ENCODE data around the gene CELF2. TPM values are rescaled to one million over a fixed set of nuclear protein-coding genes. Genes with fewer than 3 reads are reported as not detected.

CELF2 gene
- total RNA-seq, 1 donor from 2014 or later, result 14.4 TPM

- Mint-ChIP-seq H3K27ac (no peak overlapping the region), H3K4me3 (no peak overlapping the region), H3K36me3 (no peaks in the 10 kb centered on the region), H3K27me3 (peaks cover 34% of the 10 kb centered on the region), H3K9me3 (no peaks in the 10 kb centered on the region), H3K4me1 (ENCODE audit: unreplicated experiment) (peaks cover 4% of the 10 kb centered on the region)
- TF ChIP-seq CTCF (conservative IDR thresholded peaks at IDR 0.05), result no peak
- no peak for DNase-seq (ENCODE audit: extremely low spot score, unreplicated experiment)
Measured at GRCh38 chr10:11081408-11081807, 63.7 kb downstream of the CELF2 start.

GRCh38 chr10:11082526-11082925, 64.9 kb downstream of the CELF2 start:
- H3K27me3 Mint-ChIP-seq, result peaks cover 28% of the 10 kb centered on the region
- no peaks in the 10 kb centered on the region for H3K36me3 Mint-ChIP-seq
- TF ChIP-seq CTCF (conservative IDR thresholded peaks at IDR 0.05), result no peak
- H3K4me1 Mint-ChIP-seq (ENCODE audit: unreplicated experiment), result peaks cover 4% of the 10 kb centered on the region
- no peak for DNase-seq (ENCODE audit: extremely low spot score, unreplicated experiment)
- H3K4me3 Mint-ChIP-seq, result no peak overlapping the region
- no peak overlapping the region for H3K27ac Mint-ChIP-seq
- H3K9me3 Mint-ChIP-seq, result no peaks in the 10 kb centered on the region

GRCh38 chr10:11083051-11083450, 65.4 kb downstream of the CELF2 start:
- Mint-ChIP-seq H3K36me3 (no peaks in the 10 kb centered on the region), H3K9me3 (no peaks in the 10 kb centered on the region), H3K27me3 (peaks cover 27% of the 10 kb centered on the region), H3K27ac (no peak overlapping the region), H3K4me1 (ENCODE audit: unreplicated experiment) (peaks cover 4% of the 10 kb centered on the region), H3K4me3 (no peak overlapping the region)
- no peak for DNase-seq (ENCODE audit: extremely low spot score, unreplicated experiment)
- TF ChIP-seq CTCF (conservative IDR thresholded peaks at IDR 0.05), result no peak

GRCh38 chr10:11085545-11085944, 67.9 kb downstream of the CELF2 start:
- H3K9me3 Mint-ChIP-seq, result no peaks in the 10 kb centered on the region
- no peak overlapping the region for H3K27ac Mint-ChIP-seq
- peaks cover 19% of the 10 kb centered on the region for H3K27me3 Mint-ChIP-seq
- H3K4me1 Mint-ChIP-seq (ENCODE audit: unreplicated experiment), result peaks cover 4% of the 10 kb centered on the region
- no peak overlapping the region for H3K4me3 Mint-ChIP-seq
- H3K36me3 Mint-ChIP-seq, result no peaks in the 10 kb centered on the region
- no peak for TF ChIP-seq CTCF (conservative IDR thresholded peaks at IDR 0.05)
- no peak for DNase-seq (ENCODE audit: extremely low spot score, unreplicated experiment)

GRCh38 chr10:11086177-11086840, 68.6 kb downstream of the CELF2 start:
- DNase-seq (ENCODE audit: extremely low spot score, unreplicated experiment), result no peak
- H3K27ac Mint-ChIP-seq, result no peak overlapping the region
- H3K9me3 Mint-ChIP-seq, result no peaks in the 10 kb centered on the region
- H3K4me1 Mint-ChIP-seq (ENCODE audit: unreplicated experiment), result peaks cover 4% of the 10 kb centered on the region
- no peak overlapping the region for H3K4me3 Mint-ChIP-seq
- no peak for TF ChIP-seq CTCF (conservative IDR thresholded peaks at IDR 0.05)
- H3K27me3 Mint-ChIP-seq, result peaks cover 19% of the 10 kb centered on the region
- H3K36me3 Mint-ChIP-seq, result no peaks in the 10 kb centered on the region

All from type B pancreatic cell (in vitro differentiated cells).